ENCODE results near the gene CDC123. TPM values are rescaled to one million over a fixed set of nuclear protein-coding genes. Genes with fewer than 3 reads are reported as not detected.
"Not testable (repeated sequence)": the region's sequence is repeated elsewhere in the genome, so short reads cannot be mapped to it uniquely, and the experiment has no call there.

The CDC123 gene
- total RNA-seq, 1 donor: 72.2 TPM

DNA sequence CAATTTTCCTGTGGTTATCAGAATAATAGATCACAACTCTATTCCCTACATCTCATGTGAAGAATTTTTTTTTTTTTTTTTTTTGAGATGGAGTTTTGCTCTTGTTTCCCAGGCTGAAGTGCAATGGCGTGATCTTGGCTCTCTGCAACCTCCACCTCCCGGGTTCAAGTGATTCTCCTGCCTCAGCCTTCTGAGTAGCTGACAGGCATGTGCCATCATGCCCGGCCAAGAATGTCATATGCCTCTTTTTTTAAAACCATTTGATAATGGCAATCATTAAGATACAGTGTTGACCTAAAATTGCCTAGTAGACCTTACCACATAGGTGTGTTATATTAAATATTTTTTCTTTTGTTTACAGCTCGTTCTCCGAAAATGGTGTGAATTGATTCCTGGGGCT is 38.7 kb downstream of the CDC123 start:
- not testable (repeated sequence) for DNase-seq (ENCODE audit: low read depth in 2 of 3, low spot score in 2 of 3)

DNA sequence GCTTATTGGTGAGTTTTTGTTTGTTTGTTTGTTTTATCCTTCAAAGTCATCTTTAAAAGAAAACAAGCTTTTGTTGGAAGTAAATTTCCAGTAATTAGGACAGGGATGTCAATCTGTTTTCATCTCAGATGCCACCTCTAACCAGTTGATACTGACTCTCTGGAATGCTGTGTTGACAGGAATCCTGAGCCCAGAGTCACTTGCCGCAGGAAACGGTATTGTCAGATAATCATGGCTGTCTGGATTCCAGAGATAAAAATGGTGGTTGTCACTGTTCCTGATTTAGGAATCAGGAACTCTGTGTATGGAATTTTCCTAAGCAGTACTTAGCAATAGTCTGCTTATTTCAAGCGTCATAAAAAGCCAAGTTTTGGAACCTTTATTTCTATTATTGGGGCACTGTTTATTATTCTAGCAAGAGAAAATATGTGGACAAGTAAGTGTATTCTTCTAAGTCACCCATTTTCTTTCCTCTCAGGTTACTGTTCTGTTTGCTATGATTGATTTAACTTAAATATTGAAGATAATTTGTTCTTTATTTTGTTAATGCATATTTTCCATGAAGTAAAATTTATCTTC is 39.2 kb downstream of the CDC123 start:
- no peak for DNase-seq (ENCODE audit: low read depth in 2 of 3, low spot score in 2 of 3)

DNA sequence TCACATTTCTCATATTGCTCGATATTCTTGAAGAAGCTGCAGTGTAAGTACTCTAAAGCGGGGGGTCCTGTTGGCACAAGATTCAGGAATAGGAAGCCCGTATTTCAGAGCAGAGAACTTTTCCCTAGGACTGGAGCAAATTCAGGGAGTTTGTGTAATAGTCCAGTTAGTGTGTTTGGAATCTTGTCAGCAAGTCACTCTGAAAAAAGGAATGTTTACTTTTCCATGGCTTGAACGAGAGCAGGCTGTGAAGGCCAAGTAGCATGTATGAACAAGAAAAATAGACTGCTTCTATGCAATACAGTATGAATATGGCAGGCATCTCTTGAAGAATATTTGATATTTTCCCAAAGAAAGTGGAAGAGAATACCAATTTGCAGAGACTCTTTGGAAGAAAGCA is 39.8 kb downstream of the CDC123 start:
- DNase-seq (ENCODE audit: low read depth in 2 of 3, low spot score in 2 of 3): no peak

DNA sequence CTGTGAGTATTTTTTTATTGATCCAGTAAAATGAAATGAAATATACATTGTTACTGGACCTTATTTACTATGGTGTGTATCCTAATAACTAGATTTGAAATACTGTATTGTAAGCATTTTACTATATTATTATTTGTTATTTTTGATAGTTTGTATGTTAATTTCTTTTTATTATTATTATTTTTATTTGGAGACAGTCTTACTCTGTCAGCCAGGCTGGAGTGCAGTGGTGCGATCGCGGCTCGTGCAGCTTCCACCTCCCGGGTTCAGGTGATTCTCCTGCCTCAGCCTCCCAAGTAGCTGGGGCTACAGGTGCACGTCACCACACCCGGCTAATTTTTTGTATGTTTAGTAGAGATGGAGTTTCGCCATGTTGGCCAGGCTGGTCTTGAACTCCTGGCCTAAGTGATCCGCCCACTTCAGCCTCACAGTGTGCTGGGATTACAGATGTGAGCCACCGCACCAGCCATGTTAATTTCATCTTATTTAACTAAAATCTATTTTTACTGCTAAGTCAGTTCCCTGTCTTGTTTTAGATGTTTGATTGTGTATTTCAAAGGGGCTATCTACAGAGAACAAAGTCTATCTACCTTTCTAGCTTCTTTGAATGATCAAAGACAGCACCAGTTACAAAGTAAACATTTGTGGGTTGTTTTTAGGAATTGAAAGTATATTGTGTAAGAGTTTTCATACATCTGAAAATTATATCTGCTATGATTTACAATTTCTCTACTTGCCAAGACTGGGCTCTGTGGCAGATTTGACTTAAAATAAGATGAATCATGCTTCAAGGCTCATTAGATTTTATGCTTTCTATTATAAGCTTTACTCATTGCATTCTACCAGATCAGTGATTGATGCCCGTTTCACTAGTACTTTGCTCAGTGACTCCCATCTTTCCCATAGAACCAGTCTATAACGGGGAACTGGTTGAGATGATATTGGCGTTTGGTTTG is 41.6 kb downstream of the CDC123 start:
- no peak for DNase-seq (ENCODE audit: low read depth in 2 of 3, low spot score in 2 of 3)

DNA sequence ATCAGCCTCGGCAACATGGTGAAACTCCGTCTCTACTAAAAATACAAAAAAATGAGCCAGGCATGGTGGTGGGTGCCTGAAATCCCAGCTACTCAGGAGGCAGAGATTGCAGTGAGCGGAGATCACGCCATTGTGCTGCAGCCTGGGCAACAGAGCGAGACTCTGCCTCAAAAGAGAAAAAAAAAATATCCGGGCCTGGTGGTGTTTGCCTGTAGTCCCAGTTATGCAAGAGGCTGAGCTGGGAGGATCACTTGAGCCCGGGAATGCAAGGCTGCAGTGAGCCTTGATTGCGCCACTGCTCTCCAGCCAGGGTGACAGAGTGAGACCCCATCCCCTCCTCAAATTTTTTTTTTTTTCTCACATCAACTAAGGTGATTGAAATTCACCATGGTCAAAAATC is 42.8 kb downstream of the CDC123 start:
- DNase-seq (ENCODE audit: low read depth in 2 of 3, low spot score in 2 of 3): no peak

DNA sequence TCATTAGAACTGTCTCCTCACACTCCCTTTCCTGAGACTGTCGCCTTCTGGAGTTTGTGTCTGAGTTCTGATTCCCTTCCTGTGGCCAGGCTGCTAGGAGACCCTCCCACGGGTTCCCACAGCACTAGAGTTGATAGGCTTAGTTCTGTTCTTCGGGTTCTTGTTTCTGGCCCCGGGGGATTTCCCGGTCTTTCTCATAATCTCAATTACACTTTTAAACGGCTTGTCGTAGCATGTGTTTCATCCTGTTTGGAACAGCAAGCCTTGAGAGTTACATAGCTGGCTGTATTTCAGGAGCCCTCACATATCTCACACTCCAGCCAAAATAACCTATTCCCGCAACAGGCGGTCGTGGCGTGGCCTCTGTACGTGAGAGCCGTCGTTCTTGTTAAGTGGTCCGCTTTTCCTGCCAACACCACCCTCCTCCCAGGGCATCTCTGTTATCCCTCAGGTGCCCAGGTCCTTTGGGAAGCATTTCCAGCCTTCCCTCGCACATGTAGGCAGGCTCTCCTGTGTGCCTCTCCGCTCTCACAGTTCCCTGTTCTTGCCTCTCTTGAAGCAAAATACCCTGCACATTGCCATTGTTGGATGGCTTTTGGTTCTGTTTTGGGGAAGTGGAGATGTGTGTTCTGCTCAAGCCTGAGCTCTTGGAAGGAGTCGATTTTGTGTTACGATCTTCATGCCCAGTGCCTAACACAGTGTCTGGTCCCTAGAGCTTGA is 46.0 kb downstream of the CDC123 start:
- DNase-seq (ENCODE audit: low read depth in 2 of 3, low spot score in 2 of 3): peak in 1 of 3 donors; percentile 52

DNA sequence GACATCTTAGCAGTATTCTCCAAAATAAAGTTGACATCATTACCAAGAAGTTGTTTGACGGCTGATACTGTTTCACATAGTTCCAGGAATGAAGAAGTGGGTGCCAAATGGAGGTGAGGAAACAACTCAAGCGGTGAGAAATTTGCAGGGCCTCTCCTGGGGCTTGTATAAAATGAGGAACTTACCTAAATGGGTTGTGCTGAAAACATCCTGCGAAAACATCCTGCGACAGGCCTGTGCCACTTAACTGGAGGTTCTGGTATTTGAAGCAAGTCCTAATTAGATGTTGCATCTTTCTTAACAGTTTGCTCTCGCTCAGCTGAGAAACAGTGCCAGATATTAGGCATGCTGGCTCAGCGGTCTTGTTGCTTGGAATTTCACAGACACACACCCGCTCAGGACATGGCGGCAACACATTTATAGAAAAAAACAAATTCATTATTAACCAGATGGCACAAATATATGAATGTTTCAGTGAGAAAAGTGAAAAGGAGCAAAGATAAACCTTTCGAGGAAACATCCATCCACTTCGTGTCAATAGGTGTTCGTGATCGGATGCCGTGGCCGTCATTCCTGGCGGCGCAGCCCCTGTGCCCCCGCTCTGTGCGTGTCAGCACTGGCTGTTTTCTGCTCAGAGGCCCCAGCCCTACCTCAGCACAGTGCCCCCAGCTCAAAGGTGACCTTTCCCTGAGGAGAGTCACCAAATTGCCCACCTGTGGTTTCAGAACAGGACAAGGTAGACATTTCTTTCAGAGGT is 48.1 kb downstream of the CDC123 start:
- peak in 2 of 3 donors; percentile 74 to 88 for DNase-seq (ENCODE audit: low read depth in 2 of 3, low spot score in 2 of 3)

DNA sequence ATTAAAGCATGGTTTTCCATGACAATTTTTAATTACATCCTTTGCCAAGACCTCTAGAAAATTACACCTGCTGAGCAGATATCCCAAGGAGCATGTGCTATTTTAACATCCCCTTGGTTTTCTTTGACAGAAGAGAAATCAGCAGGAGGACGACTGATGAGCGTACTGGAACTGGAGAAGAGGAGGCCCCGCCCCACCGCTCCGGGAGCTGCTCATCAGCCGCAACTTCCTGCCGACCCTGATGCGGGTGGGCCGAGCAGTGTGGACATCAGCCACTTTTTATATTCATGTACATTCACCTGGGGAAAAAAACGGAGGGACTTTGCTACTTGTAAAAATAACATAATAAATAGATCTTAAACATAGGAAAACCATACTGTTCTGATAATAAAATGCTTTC is 54.2 kb downstream of the CDC123 start:
- DNase-seq (ENCODE audit: low read depth in 2 of 3, low spot score in 2 of 3): no peak

DNA sequence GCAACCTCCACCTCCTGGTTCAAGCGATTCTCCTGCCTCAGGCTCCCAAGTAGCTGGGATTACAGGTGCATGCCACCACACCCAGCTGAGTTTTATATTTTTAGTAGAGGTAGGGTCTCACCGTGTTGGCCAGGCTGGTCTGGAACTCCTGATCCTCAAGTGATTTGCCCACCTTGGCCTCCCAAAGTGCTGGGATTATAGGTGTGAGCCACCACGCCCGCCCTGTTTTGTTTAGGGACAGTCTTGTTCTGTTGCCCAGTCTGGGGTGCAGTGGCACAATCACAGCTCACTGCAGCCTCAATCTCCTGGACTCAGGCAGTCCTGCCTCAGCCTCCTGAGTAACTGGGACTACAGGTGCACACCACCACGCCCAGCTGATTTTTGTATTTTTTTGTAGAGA is 54.7 kb downstream of the CDC123 start:
- DNase-seq (ENCODE audit: low read depth in 2 of 3, low spot score in 2 of 3): not testable (repeated sequence)

DNA sequence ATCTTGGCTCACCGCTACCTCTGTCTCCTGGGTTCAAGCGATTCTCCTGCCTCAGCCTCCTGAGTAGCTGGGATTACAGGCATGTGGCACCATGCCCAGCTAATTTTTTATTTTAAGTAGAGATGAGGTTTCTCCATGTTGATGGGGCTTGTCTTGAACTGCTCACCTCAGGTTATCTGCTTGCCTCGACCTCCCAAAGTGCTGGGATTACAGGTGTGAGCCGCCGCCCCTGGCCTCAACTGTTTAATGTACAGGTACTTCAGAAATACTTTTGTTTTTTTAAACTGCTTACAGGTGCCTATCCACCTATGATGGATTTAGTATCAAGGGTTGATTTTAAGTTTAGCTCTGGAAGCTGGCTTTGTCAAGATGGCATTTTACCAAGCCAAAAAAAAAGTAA is 55.6 kb downstream of the CDC123 start:
- no peak for DNase-seq (ENCODE audit: low read depth in 2 of 3, low spot score in 2 of 3)

DNA sequence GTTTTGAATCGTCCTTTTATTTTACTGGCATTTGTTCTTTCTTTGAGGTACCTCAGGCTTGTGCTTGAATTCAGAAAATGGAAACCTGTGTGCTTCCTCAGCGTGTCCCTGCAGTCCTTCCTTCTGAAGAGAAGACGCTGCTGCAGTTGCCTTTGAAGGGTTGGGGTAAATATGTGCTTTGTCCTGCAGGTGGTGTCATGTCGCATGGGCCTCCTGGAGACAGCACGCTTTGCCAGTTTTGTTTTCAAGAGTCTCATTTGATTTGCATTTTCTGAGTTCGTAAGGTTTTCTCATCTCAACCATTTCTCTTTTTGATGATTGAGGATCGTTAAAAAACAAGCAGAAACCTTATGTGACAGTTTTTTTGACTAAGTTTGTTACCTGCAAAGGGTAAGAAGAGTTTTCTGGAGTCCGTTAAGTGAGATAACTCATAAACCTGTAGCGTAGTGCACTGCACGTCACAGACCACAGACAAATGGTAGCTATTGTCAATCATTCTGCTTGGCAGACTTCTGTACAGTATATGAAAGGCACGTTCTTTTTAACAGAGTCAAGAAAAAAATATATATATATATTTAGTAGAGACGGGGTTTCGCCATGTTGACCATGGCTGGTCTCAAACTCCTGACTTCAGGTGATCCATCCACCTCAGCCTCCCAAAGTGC is 57.0 kb downstream of the CDC123 start:
- DNase-seq (ENCODE audit: low read depth in 2 of 3, low spot score in 2 of 3): peak in 2 of 3 donors; percentile 49 to 73

DNA sequence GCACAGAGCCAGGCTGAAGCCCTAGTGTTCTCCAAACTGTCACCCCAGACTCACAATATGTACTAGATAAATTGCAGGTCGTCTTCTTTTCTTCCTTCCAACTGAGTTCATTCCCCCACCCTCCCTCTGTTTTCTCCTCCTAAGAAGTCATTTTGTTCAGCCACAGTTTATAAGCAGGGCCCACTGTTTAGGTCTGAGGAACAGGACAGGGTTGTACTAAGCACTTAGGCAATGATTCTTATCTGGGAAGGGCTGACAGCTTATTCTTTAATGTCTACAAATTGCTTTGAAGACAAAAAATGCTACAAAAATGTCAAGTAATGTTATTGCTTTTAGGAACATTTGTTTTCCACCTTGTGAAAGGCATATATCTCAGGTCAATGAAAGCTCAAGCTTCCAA is 59.1 kb downstream of the CDC123 start:
- no peak for DNase-seq (ENCODE audit: low read depth in 2 of 3, low spot score in 2 of 3)

DNA sequence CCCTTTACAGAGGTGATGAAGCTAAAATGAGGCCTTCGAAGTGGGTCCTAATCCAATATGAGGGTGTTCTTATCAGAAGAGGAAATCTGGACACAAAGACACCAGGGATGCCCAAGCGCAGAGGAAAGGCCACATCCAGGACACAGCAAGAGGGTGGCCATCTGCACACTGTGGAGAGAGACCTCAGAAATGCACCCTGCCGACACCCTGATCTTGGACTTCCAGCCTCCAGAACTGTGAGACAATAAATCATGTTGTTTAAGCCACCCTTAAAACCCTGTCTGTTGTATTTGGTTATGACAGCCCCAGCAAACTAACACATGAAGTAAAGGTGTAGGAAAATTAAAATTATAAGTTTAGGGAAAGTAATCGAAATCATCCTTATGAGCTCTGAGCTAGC is 64.0 kb downstream of the CDC123 start:
- DNase-seq (ENCODE audit: low read depth in 2 of 3, low spot score in 2 of 3): no peak

DNA sequence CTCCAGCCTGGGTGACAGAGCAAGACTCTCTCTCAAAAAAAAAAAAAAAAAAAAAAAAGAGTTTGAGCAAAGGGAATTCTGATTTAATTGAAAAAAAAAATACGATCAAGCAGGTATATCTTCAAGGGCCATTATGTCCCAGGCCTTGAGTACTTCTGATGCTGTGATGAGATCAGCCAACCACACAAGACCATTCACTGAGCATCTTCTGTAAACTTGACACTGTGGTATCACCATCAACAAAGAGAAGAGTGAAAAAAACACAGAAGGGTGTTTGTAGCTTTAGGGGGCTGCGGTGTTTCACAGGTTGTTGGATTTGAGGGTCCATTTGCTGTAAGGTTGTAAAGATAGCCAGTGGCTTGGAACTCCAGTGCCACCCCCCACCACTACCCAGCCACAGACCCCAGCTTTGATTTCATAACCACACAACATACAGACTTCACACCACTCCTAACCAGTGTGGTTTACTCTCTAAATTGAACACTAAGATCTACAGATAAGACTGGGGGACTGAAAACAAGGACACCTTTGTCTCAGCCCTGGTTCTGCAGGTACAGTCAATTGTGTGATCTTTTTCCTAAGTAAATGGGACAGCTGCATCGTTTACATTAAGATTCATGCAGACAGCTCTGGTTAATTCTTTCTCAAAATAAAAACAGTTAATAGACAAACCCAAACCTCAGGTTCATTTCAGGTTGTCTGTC is 66.4 kb downstream of the CDC123 start:
- no peak for DNase-seq (ENCODE audit: low read depth in 2 of 3, low spot score in 2 of 3)

DNA sequence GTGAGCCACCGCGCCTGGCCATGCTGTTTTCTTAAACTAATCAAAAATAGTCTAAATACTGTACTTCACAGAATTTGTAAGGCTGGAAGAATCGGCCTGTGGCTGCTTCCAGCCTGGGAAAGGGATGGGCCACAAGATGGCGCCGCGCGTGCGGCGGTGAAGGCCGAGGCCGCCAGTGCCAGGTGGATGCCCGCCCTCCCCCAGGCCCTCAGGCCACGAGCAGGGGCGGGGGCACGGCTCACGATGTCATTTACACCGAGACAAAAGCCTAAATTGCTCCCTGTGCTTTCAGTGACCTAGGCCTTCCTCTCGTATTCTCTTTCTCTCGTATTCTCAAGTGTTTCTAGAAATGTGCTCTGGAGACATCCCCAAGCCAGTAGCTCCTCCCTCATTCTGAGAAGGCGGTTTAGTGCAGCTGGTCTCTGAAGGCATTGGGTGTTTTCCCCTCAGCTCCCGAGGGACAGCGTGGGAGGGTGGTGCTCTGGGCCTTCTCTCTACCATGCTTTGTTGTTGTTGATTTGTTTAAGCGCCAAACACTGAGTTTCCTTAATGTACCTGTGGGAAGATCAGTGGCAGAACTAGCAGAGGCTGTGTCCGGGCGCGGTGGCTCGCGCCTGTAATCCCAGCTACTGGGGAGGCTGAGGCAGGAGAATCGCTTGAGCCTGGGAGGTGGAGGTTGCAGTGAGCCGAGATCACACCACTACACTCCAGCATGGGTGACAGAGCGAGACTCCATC is 68.4 kb downstream of the CDC123 start:
- peak; percentile 51 to 89 (median 88) for DNase-seq (ENCODE audit: low read depth in 2 of 3, low spot score in 2 of 3)

DNA sequence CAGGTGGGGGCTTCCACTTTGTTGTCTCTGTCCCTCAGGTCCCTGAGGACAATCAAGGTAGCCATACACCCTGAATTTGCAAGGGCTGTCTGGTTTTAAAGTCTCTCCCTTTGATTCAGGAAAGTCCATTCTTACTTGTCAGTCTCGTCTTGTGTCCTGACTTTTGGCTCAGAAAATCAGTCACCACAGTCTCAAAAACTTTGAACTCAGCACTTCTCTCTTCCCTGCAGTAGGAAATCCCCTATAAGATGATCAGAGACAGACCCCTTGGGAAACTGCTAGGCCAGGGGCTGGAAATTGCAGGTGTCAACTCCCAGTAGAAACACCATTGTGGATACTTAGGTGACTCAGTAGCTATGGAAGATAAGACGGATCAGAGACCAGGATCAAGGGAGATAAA is 73.1 kb downstream of the CDC123 start:
- no peak for DNase-seq (ENCODE audit: low read depth in 2 of 3, low spot score in 2 of 3)

DNA sequence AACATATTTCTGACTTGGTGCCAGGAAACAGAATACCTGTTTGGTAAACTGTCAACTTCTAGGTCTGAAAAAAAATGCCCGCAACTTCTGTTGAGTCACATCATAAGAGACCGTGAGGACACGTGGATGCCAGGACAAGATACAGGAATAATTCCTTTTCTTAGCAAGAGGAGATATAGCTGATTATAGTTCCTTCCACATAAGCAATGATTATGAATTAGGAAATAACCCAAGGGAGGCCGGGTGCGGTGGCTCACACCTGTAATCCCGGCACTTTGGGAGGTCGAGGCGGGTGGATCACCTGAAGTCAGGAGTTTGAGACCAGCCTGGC is 75.2 kb downstream of the CDC123 start:
- no peak for DNase-seq (ENCODE audit: low read depth in 2 of 3, low spot score in 2 of 3)

DNA sequence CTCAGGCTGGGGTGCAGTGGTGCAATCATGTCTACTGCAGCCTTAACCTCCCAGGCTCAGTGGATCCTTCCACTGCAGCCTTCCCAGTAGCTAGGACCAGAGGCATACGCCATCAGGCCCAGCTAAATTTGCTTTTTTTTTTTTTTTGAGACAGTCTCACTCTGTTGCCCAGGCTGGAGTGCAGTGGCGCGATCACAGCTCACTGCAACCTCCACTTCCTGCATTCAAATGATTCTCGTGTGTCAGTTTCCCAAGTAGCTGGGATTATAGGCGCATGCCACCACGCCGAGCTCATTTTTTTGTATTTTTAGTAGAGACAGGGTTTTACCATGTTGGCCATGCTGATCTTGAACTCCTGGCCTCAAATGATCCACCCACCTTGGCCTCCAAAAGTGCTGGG is 81.9 kb downstream of the CDC123 start:
- not testable (repeated sequence) for DNase-seq (ENCODE audit: low read depth in 2 of 3, low spot score in 2 of 3)

DNA sequence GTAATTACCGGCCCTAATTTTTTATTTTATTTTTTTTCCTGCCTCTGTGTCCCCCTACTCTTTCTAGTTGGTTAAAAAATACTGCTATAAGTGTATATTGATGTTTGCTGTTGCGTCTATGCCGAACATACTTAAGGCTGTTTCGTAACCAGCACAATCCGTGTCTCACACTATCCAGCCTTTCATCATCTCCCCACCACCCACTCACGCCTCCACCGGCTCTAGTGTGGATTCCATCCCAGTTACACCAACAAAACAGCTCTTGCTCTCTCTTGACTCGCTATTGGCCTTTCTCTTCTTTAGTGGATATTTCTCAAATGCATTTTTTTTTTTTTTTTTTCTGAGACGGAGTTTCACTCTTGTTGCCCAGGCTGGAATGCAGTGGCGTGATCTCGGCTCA is 83.3 kb downstream of the CDC123 start:
- DNase-seq (ENCODE audit: low read depth in 2 of 3, low spot score in 2 of 3): no peak

All from hematopoietic multipotent progenitor cell (in vitro differentiated cells).